Neural cell (in vitro differentiated cells): Measurements from ENCODE around the gene RACK1.

Experiments used
- CTCF ChIP-seq: fragments of 450-650 bp; IDR thresholded peaks from 2 replicates; pipeline ENCODE4 v1.5.1; 2014; ENCODE audit warnings: antibody characterized with exemption, mild to moderate bottlenecking, moderate library complexity; ENCODE audit not compliant: poor library complexity, severe bottlenecking
- EZH2 ChIP-seq: fragments of 200-600, 300-800 bp; shearing (Covaris generic), sonication (generic); IDR thresholded peaks from 2 replicates; pipeline ENCODE4 v1.6.1; 2014; ENCODE audit warnings: antibody characterized with exemption, low read length, borderline replicate concordance, mild to moderate bottlenecking; ENCODE audit not compliant: insufficient read depth, poor library complexity, severe bottlenecking
- MXI1 ChIP-seq: fragments of 450-650 bp; conservative IDR thresholded peaks from 2 replicates; pipeline ENCODE4 v1.6.1; 2014; ENCODE audit warnings: antibody characterized with exemption, mild to moderate bottlenecking; ENCODE audit not compliant: poor library complexity, severe bottlenecking
- SMC3 ChIP-seq: fragments of 450-650 bp; conservative IDR thresholded peaks from 2 replicates; pipeline ENCODE4 v1.6.1; 2014; ENCODE audit warnings: antibody characterized with exemption, mild to moderate bottlenecking, moderate library complexity; ENCODE audit not compliant: poor library complexity
- TAF1 ChIP-seq: IDR thresholded peaks from 2 replicates; pipeline ENCODE4 v1.6.1; 2012; ENCODE audit warnings: low read depth

GRCh38 chr5:181193656-181194055, 50.0 kb downstream of the RACK1 start:
- TF ChIP-seq TAF1 = no peak
- no peak for TF ChIP-seq CTCF
- TF ChIP-seq SMC3 = no peak
- no peak for TF ChIP-seq EZH2
- TF ChIP-seq MXI1 = no peak
